NCI-H446 treated with DMSO at 0.1 percent for 48 hours (cell line): ENCODE results near the gene KRT12.
"Not testable (repeated sequence)": the region's sequence is repeated elsewhere in the genome, so short reads cannot be mapped to it uniquely, and the experiment has no call there.

Experiments used
- DNase-seq: peaks from one replicate; lab custom pipeline; 2025; lab: John Stamatoyannopoulos, UW

KRT12 gene

GRCh38 chr17:40883626-40884334 lies 16.8 kb upstream of the KRT12 start:
- DNase-seq: no peak

GRCh38 chr17:40883031-40883430 lies 16.0 kb upstream of the KRT12 start:
- no peak for DNase-seq

- DNase-seq: no peak
Observed at GRCh38 chr17:40879026-40879425, 12.0 kb upstream of the KRT12 start.

DNA sequence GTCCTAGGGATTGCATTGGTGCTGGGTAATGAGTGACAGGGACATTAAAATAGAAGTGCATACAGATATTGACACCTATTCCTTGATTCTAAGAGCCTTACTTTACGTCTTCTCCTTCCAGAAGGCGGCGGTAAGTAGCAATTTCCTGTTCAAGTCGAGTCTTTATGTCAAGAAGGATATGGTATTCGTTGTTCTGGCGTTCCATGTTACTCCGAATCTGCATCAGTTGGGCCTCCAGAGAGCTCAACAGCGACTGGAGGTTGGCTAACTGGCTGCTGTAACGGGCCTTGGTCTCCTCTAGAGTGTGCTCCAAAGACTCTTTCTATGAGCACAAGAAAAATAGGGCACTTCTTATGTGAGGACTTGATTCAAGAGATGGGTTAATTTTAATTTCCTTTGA lies 11.0 kb upstream of the KRT12 start:
- DNase-seq: no peak

DNA sequence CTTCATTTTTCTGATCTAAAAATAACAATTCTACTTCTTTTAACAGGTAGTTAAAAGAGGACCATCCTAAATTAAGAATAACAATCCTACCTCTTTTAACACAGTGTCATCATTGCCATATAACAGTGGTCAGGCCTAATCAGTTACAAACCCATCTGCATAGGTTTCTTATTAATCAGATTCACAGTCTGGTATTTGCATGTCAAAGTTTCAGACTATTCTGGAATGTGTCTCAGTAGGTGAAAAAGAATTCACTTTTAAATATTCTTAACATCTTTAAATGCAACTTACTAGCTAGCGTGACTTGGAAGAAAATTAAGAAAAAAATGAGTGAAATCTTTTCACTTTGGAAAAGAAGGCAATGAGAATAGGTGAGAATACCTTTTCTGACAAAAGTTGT lies 6.8 kb upstream of the KRT12 start:
- no peak for DNase-seq

DNA sequence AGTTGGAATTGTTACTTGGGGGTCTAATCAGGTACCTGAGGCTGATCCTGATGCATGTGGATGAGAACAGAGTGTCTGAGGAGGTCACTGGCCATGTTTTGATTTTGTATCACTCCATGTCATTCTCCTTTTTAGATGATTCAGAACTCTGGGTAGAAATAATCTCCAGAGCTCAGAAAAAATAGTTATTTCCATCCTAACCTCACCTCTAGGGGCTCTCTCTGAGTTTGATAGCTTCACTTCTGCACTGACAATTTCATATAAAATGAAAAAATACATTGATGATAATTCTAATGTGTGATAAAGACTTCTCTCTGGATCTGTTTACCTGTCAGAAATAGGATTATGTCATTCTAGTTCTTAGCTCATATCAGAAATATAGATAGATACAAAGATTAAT lies 6.2 kb upstream of the KRT12 start:
- DNase-seq: no peak

- DNase-seq: no peak
Observed at GRCh38 chr17:40872416-40872815, 5.4 kb upstream of the KRT12 start.

GRCh38 chr17:40871316-40871715 lies 4.3 kb upstream of the KRT12 start:
- DNase-seq: no peak

- no peak for DNase-seq
Observed at GRCh38 chr17:40870136-40870535, 3.1 kb upstream of the KRT12 start.

GRCh38 chr17:40864661-40865390 lies 2.2 kb downstream of the KRT12 start:
- no peak for DNase-seq

DNA sequence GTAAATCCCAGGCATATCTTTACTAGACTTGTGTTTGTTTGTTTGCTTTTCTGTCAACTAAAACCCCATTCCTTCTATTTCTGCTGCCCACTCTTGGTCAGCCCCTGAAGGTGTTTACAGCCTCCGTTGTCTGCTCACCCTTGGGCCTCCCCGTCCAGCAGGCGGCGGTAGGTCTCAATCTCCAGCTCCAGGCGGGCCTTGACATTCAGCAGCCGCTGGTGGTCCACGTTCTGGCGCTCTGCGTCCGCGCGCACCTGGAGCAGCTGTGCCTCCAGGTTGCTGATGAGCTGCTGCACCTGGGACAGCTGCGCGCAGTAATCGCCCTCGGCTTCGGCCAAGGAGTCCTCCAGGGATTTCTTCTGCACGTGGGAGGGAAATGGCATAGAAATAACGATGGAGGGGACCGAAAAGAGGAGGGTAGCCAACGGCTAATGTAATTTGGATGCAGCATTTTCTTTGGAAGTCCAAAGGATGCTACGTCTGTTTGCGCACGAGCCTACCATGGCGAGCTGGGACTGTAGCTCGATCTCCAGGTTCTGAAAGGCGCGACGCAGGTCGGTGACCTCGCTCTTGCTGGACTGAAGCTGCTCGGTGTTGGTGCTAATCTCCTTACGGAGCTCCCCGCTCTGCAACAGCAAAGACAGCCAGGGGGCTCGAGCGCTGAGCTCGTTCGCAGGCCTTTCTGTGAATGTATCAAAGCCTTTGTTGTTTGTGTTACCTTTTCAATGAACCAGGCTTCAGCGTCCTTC lies 3.9 kb downstream of the KRT12 start:
- no peak for DNase-seq

- no peak for DNase-seq
Observed at GRCh38 chr17:40859536-40859935, 7.5 kb downstream of the KRT12 start.

GRCh38 chr17:40858667-40859066 lies 8.4 kb downstream of the KRT12 start:
- not testable (repeated sequence) for DNase-seq

DNA sequence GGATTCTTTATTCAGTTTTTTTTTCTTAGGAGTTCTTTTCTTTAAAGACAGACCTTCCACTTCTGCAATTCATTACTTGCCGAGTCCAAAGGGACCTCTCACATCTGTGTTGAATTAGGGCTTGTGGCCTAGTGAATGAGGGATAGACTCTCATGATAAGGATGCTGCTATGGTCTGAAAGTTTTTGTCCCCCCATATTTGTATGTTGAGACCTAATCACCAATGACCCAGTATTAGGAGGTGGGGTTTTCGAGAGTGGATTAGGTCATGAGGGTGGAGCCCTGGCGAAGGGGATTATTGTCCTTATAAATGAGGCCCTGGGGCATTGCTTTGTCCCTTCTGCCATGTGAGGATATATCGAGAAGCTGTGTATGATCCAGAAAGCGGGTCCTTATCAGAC lies 9.5 kb downstream of the KRT12 start:
- no peak for DNase-seq

DNA sequence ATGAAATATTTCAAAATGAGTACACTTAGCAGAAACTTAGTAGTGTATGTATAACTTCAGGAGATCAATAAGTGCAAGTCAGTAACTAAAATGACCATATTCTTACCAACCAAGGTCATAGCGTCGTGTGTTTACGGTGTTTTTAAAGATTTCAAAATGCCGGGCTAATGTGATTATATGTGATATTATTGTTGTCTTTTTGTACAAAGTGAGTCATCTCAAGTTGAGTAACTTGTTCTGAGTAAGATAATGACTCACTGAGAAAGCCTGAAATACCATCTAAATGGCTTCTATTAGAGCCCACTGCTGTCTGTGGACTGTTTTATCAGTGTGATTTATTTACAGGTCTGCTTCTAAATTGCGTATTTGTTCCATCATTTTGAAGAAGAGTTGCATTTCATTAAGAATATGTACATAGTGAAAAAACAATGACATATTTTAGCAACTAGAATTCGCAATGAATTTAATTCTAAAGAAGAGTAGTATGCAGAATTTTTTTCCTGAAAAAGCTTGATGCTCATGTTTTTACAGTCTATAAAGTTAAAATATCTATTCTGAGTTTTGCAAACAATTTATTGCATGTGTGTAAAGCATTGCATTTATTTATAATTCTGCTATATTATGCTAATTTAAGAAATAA lies 12.7 kb downstream of the KRT12 start:
- no peak for DNase-seq

GRCh38 chr17:40852364-40852763 lies 14.7 kb downstream of the KRT12 start:
- DNase-seq: no peak

- no peak for DNase-seq
Observed at GRCh38 chr17:40850293-40850972, 16.6 kb downstream of the KRT12 start.

DNA sequence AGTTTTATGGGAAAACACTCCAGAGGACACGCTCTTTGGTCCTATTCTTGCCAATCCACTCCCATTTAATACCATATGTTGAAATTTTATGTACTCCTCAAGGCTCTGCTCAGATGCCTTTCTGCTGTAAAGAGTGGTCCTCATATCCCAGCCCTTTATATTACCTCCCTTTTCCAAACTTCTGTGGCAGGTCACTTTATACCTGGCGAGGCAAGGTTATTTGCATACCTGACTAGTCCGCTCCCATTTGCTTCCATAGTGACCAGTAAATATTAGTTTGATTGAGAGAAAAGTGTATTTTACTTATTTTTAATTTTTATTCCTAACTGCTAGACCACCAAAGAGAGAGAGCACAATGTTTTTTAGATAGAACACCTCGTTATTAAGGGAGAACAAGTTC lies 17.3 kb downstream of the KRT12 start:
- no peak for DNase-seq

DNA sequence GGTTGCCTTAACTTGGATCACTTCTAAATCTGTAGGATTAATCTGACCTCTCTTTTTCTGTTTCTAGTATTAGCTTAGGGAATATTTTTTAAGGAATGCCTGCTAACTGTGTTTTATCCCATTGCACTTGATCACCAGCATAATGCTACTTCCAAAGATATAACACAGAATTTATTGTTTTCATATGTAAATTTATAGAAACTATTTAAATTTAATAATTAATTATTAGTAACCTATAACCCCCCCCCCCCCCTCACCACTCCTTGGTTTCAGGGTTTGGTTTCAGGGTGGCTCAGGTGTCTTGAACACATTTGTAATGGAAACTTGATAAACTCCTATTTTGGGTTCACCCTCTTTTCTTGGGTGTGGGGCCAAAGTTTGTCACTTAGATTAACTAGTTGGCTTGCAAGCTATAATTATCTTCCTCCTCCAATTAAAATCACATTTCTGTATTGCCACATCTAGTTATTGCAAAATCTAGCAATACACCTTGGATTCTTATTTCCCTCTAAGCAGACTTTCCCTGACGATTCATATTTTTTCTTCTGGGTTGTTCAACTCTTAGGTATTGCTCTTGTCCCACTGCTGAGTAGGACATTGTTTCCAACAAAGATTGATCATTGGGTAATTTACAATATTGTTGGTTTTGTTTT lies 18.3 kb downstream of the KRT12 start:
- no peak for DNase-seq

DNA sequence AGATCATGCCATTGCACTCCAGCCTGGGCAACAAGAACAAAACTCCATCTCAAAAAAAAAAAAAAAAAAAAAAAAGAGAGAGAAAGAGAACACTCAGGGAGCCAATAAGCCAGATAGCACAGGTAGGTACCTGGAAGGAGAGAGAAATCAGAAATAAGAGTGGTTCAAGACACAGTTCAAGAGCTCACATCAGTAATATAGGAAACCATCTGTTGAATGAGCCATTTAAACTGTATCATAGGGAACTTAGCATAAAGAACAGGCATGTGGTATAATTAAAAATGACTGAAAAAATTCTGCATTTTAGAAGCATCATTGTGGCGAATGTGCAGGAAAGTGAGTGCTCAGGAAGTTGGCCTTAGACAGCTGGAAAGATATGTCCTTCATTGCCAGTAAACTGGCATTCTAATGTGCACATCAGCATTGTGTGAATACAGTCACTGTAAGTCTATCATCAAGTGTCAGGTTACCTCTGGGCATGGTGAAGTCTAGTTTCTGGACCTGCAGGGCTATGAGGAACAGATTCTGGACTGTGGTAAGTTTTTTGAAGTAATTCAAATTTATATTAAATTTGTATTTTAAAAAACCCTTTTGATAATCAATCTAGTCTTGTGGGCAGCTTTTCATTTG lies 20.4 kb downstream of the KRT12 start:
- no peak for DNase-seq

- DNase-seq: no peak
Observed at GRCh38 chr17:40844671-40845107, 22.3 kb downstream of the KRT12 start.
